GM19025 (cell line): Measurements from ENCODE around the gene VSTM2A.
A peak's percentile ranks its signal among the peaks of the same experiment; 100 is the strongest.

Experiments
- ATAC-seq: cut with Tn5 transposase; IDR thresholded peaks from one replicate; pipeline ENCODE4 v1.9.1; 2021; ENCODE audit warnings: mild to moderate bottlenecking, low read depth, moderate library complexity; ENCODE audit not compliant: unreplicated experiment

Gene VSTM2A

DNA sequence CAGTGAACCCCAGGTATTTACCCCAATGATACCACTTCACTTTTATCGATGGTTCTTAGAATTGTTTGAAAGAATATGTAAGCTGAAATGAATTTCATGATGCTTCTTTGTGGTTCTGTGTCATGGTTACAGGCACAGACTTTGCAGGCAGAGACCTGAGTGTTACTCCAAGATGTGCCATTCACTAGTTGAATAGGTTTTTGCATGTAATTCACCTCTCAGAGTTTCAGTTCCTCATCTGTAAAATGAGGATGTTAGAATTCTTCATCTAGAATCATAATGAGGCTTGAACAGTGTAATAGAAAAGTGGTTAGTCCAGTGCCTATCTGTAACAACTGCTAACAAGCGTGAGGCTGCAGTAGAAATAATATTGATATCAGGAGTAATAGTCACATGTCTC lies 54.6 kb downstream of the VSTM2A start:
- peak; percentile 87 for ATAC-seq

- no peak for ATAC-seq
Observed at GRCh38 chr7:54615537-54615936, 73.4 kb downstream of the VSTM2A start.
